Left kidney (tissue), 2 donors: Measurements from ENCODE around the gene TBC1D16. TPM values are rescaled to one million over a fixed set of nuclear protein-coding genes. Genes with fewer than 3 reads are reported as not detected.

Experiments used
- DNase-seq: peaks from one replicate; pipeline ENCODE4 v3.0.0-alpha.2; 2013
- polyA plus RNA-seq: library from polyadenylated mRNA; unstranded; fragments of 120-200 nt; gene quantifications from one replicate; pipeline ENCODE4 v1.2.1, GENCODE V29; 2013; ENCODE audit not compliant: insufficient read length

The TBC1D16 gene
- polyA plus RNA-seq, 1 donor: 33.1 TPM

GRCh38 chr17:79890706-79891105 is 145.0 kb downstream of the TBC1D16 start:
- no peak for DNase-seq

- no peak for DNase-seq
Observed at GRCh38 chr17:79888811-79889634, 146.6 kb downstream of the TBC1D16 start.

GRCh38 chr17:79888009-79888540 is 147.6 kb downstream of the TBC1D16 start:
- DNase-seq: no peak

GRCh38 chr17:79887451-79887991 is 148.2 kb downstream of the TBC1D16 start:
- no peak for DNase-seq

GRCh38 chr17:79883202-79883601 is 152.5 kb downstream of the TBC1D16 start:
- no peak for DNase-seq

Other genes starting within 250 kb of the TBC1D16 start
- 11.6 TPM for gene CBX8, start 238.8 kb downstream of the TBC1D16 start, polyA plus RNA-seq
- gene CBX4, start 196.4 kb downstream of the TBC1D16 start, polyA plus RNA-seq: 9.5 TPM
- 21.5 TPM for gene CCDC40, start 770 bp upstream of the TBC1D16 start, polyA plus RNA-seq
- 33.3 TPM for gene GAA, start 65.7 kb upstream of the TBC1D16 start, polyA plus RNA-seq
- gene EIF4A3, start 111.3 kb upstream of the TBC1D16 start, polyA plus RNA-seq: 106 TPM
- gene CARD14, start 134.2 kb upstream of the TBC1D16 start, polyA plus RNA-seq: 2.2 TPM
- 41.8 TPM for gene SGSH, start 184.5 kb upstream of the TBC1D16 start, polyA plus RNA-seq
- gene SLC26A11, start 184.6 kb upstream of the TBC1D16 start, polyA plus RNA-seq: 27.2 TPM
- 99.9 TPM for gene RNF213, start 225.0 kb upstream of the TBC1D16 start, polyA plus RNA-seq